Gastroesophageal sphincter (tissue), 4 donors: ENCODE results near the gene SPATA25. TPM values are rescaled to one million over a fixed set of nuclear protein-coding genes. Genes with fewer than 3 reads are reported as not detected.
"Not testable (repeated sequence)": the region's sequence is repeated elsewhere in the genome, so short reads cannot be mapped to it uniquely, and the experiment has no call there.

Experiments used
- ATAC-seq: fragments of 150-250 bp; one replicate; pipeline ENCODE4 v1.9.1; 2016; ENCODE audit warnings: mild to moderate bottlenecking, moderate library complexity
- H3K27ac ChIP-seq, 4 donors: fragments of 200-600 bp; sonication (generic) in 3 of 4; 1 replicate in 3 of 4; 2 replicates in 1 of 4; pipeline ENCODE4 v1.5.1; 2016 to 2019
- H3K27me3 ChIP-seq: fragments of 200-600 bp; sonication (generic); one replicate; pipeline ENCODE4 v1.5.1; 2019
- H3K36me3 ChIP-seq, 2 donors: fragments of 200-600 bp; sonication (generic); one replicate each; pipeline ENCODE4 v1.5.1; 2019; ENCODE audit warnings: control low read depth in 1 of 2
- H3K4me1 ChIP-seq, 3 donors: fragments of 200-600 bp; sonication (generic); 1 replicate in 2 of 3; 2 replicates in 1 of 3; pipeline ENCODE4 v1.5.1; 2016 to 2019; ENCODE audit warnings: control low read depth in 2 of 3
- H3K4me3 ChIP-seq, 2 donors: fragments of 200-600 bp; sonication (generic); one replicate each; pipeline ENCODE4 v1.5.1; 2019; ENCODE audit warnings: mild to moderate bottlenecking in 1 of 2, moderate library complexity in 1 of 2
- H3K9me3 ChIP-seq, 3 donors: fragments of 200-600 bp; sonication (generic); one replicate each; pipeline ENCODE4 v1.5.1; 2017 to 2019; ENCODE audit warnings: control low read depth in 2 of 3
- CTCF ChIP-seq, 4 experiments: fragments of 200-600 bp in 2 of 4; fragments of 450-650 bp in 2 of 4; sonication (generic) in 1 of 4; IDR thresholded peaks; one replicate each; pipeline ENCODE4 v1.5.1; 2017 to 2019; ENCODE audit warnings: antibody characterized with exemption in 4 of 4, mild to moderate bottlenecking in 2 of 4, moderate library complexity in 2 of 4
- EP300 ChIP-seq: sonication (generic); formaldehyde crosslinking; IDR thresholded peaks from one replicate; pipeline ENCODE4 v1.6.1; 2017; ENCODE audit warnings: antibody characterized with exemption, mild to moderate bottlenecking
- POLR2A ChIP-seq, 2 donors: fragments of 450-650 bp; IDR thresholded peaks; one replicate each; pipeline ENCODE4 v1.6.1; 2017; ENCODE audit warnings: antibody characterized with exemption in 2 of 2, mild to moderate bottlenecking in 2 of 2, moderate library complexity in 1 of 2
- POLR2AphosphoS5 ChIP-seq: sonication (generic); formaldehyde crosslinking; IDR thresholded peaks from one replicate; pipeline ENCODE4 v1.6.1; 2017; ENCODE audit warnings: antibody characterized with exemption
- WGBS, 2 donors: methylation state at CpG; one replicate each; pipeline ENCODE4 v1.1.5; 2018; ENCODE audit warnings: low coverage in 1 of 2; 5-methylcytosine and 5-hydroxymethylcytosine counted together
- total RNA-seq, 4 donors: library from RNA; depleted of rRNA; stranded (reverse); fragments of >200 nt; gene quantifications; one replicate each; pipeline ENCODE4 v1.1.0, GENCODE V29; 2016

Gene SPATA25
- total RNA-seq, 4 donors from 2014 or later, result 4.2 to 7.9 (median 5.1) TPM; not detected in 1

GRCh38 chr20:45933266-45934045 lies 46.0 kb upstream of the SPATA25 start:
- H3K4me3 ChIP-seq, result peak overlapping the region; percentile 72 to 87
- H3K4me1 ChIP-seq, result peaks cover 0 to 41% (median 7%) of the 10 kb centered on the region in 3 donors
- peak in 3 of 4 experiments; percentile 26 to 43 (median 32) for TF ChIP-seq CTCF (IDR thresholded peaks at IDR 0.05)
- TF ChIP-seq EP300, result no peak
- no peak for TF ChIP-seq POLR2AphosphoS5
- TF ChIP-seq POLR2A (IDR thresholded peaks at IDR 0.05), result no peak
- peak overlapping the region; percentile 97 to 100 (median 98) for H3K27ac ChIP-seq
- no peak for ATAC-seq
- WGBS, 2 donors, result 12 to 69% methylated on average over 5 to 11 of the region's 22 CpGs
- no peaks in the 10 kb centered on the region for H3K9me3 ChIP-seq
- H3K27me3 ChIP-seq, result no peaks in the 10 kb centered on the region
- H3K36me3 ChIP-seq, result peaks cover 0 to 15% of the 10 kb centered on the region in 2 donors

GRCh38 chr20:45931680-45932079 lies 44.3 kb upstream of the SPATA25 start:
- WGBS, 2 donors, result 86 to 87% methylated on average over 9 to 10 of the region's 17 CpGs
- H3K36me3 ChIP-seq, result not testable (repeated sequence)

GRCh38 chr20:45927071-45927878 lies 39.9 kb upstream of the SPATA25 start:
- TF ChIP-seq POLR2A (IDR thresholded peaks at IDR 0.05) (no peak), EP300 (no peak), POLR2AphosphoS5 (no peak), CTCF (IDR thresholded peaks at IDR 0.05) (no peak)
- Histone ChIP-seq H3K4me3 (no peak overlapping the region), H3K27ac (no peak overlapping the region), H3K36me3 (no peaks in the 10 kb centered on the region), H3K4me1 (peaks cover 0 to 17% (median 15%) of the 10 kb centered on the region in 3 donors), H3K9me3 (no peaks in the 10 kb centered on the region), H3K27me3 (no peaks in the 10 kb centered on the region)
- 74 to 88% methylated on average over 7 to 8 of the region's 14 CpGs for WGBS, 2 donors
- ATAC-seq, result no peak

More at GRCh38 chr20:45931680-45932079, 44.3 kb upstream of the SPATA25 start:
- H3K4me3 ChIP-seq, H3K27ac ChIP-seq, H3K9me3 ChIP-seq, H3K27me3 ChIP-seq, ATAC-seq: not testable (repeated sequence)
- H3K4me1 ChIP-seq, result peaks cover 0 to 26% (median 7%) of the 10 kb centered on the region in 3 donors

- Histone ChIP-seq H3K27me3 (no peaks in the 10 kb centered on the region), H3K9me3 (no peaks in the 10 kb centered on the region), H3K27ac (no peak overlapping the region), H3K4me1 (peaks cover 0 to 18% (median 17%) of the 10 kb centered on the region in 3 donors), H3K4me3 (no peak overlapping the region), H3K36me3 (no peaks in the 10 kb centered on the region)
- ATAC-seq, result no peak
- WGBS, 2 donors, result 40% methylated on average over 1 of the region's 2 CpGs; no CpG with 5 or more reads in 1 of the 2 donors
- TF ChIP-seq POLR2A (IDR thresholded peaks at IDR 0.05), result no peak
- no peak for TF ChIP-seq EP300
- TF ChIP-seq CTCF (IDR thresholded peaks at IDR 0.05), result no peak
- no peak for TF ChIP-seq POLR2AphosphoS5
These were observed 39.3 kb upstream of the SPATA25 start for GRCh38 chr20:45926731-45927070.

- no peak for ATAC-seq
- peak overlapping the region in 1 of 4 donors; percentile 66 for H3K27ac ChIP-seq
- 44 to 69% methylated on average over 5 to 8 of the region's 9 CpGs for WGBS, 2 donors
These were observed 38.5 kb upstream of the SPATA25 start for GRCh38 chr20:45925821-45926506.

More at GRCh38 chr20:45925821-45926506, 38.5 kb upstream of the SPATA25 start:
- no peak overlapping the region for H3K4me3 ChIP-seq
- H3K27me3 ChIP-seq, result no peaks in the 10 kb centered on the region
- H3K9me3 ChIP-seq, result no peaks in the 10 kb centered on the region
- H3K4me1 ChIP-seq, result peaks cover 0 to 18% (median 17%) of the 10 kb centered on the region in 3 donors
- TF ChIP-seq POLR2A (IDR thresholded peaks at IDR 0.05) (no peak), CTCF (IDR thresholded peaks at IDR 0.05) (no peak), POLR2AphosphoS5 (no peak), EP300 (no peak)
- no peaks in the 10 kb centered on the region for H3K36me3 ChIP-seq
